ENCODE measurements around the gene MMP21.

The MMP21 gene, protein sequence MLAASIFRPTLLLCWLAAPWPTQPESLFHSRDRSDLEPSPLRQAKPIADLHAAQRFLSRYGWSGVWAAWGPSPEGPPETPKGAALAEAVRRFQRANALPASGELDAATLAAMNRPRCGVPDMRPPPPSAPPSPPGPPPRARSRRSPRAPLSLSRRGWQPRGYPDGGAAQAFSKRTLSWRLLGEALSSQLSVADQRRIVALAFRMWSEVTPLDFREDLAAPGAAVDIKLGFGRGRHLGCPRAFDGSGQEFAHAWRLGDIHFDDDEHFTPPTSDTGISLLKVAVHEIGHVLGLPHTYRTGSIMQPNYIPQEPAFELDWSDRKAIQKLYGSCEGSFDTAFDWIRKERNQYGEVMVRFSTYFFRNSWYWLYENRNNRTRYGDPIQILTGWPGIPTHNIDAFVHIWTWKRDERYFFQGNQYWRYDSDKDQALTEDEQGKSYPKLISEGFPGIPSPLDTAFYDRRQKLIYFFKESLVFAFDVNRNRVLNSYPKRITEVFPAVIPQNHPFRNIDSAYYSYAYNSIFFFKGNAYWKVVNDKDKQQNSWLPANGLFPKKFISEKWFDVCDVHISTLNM

DNA sequence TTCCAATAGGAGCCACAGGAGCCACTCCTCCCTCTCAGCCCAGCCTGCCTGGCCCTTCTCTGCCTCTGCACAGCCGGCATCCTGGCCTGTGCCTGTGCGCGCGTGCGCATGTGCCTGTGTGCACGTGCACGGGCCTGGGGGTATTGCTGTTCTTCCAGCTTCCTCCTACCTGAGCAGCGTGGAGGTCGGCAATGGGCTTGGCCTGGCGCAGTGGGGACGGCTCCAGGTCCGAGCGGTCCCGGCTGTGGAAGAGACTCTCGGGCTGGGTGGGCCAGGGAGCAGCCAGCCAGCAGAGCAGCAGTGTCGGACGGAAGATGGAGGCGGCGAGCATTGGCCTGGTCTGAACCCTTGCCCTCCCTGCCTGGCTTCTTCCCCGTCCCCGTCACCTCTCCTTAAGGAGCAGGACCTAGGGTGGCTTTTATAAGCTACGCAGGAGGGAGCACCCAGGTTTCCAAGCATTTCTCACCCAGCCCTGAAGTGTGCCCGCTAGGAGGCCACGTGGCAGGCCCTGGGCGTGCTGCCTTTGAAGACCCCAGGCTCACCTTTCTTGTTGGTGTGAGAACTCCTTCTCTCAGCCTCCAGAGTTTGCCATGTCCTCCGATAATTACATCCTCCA is at the start of gene MMP21:
TSS of gene MMP21 (minus strand) at position 331 of the 616 bp plus-strand sequence. CDS start at position 331, 0 bp downstream.
- TF ChIP-seq, protein P1, sequence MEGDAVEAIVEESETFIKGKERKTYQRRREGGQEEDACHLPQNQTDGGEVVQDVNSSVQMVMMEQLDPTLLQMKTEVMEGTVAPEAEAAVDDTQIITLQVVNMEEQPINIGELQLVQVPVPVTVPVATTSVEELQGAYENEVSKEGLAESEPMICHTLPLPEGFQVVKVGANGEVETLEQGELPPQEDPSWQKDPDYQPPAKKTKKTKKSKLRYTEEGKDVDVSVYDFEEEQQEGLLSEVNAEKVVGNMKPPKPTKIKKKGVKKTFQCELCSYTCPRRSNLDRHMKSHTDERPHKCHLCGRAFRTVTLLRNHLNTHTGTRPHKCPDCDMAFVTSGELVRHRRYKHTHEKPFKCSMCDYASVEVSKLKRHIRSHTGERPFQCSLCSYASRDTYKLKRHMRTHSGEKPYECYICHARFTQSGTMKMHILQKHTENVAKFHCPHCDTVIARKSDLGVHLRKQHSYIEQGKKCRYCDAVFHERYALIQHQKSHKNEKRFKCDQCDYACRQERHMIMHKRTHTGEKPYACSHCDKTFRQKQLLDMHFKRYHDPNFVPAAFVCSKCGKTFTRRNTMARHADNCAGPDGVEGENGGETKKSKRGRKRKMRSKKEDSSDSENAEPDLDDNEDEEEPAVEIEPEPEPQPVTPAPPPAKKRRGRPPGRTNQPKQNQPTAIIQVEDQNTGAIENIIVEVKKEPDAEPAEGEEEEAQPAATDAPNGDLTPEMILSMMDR (conservative IDR thresholded peaks at IDR 0.05) = no peak

DNA sequence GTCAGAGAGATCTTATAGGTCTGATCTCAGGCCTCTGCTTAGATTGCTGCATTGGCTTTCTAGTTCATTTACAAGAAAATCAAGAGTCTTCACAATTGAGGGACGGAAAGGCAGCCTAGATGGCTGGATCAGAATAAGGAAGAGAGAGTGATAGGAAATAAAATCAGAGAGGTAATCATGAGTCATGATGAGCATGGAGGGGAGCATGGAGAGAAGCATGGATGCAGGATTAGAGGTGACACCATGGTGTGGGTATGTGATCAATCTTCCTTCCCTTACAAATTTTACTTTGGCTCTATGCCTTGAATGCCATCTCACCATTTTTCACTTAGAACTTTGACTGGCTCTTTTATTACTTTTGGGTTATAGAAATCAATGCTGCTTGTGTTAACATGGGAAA is 49.1 kb upstream of the MMP21 start:
- TF ChIP-seq, protein P1 (conservative IDR thresholded peaks at IDR 0.05) = no peak
- no peak overlapping the region; the same call in 1 of the 2 replicates for H3K27ac ChIP-seq

More for the DNA sequence above, at the start of gene MMP21:
- H3K27ac ChIP-seq = no peak within 1 kb of the TSS

DNA sequence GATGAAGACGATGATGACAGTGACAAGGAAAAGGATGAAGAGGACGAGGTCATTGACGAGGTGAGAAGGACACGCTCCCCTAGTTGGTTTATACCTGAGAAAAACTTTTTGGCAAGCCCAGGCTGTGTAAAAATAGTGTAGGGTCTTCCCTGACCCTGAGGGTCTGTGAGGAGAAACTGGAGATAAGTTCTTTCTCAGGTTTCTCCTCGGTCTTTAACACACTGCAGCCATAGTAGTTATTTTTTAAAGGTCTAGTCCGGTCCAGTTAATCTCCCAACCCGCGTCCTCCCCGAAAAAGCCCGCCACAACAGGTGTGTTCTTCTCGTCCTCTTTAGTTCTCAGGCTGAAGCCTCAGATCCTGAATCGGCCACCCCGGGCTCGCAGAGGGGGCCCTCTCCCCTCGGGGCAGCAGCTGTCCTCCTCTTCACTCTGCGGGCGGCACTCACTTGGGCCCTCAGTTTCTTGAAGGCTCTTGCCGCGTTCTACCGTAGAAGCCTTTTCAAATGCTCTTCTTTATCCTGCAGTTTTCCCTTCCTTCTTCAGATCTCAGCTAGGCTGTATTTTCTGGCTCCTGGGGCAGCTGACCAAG is 48.1 kb upstream of the MMP21 start:
- TF ChIP-seq, protein P1 (conservative IDR thresholded peaks at IDR 0.05) = no peak
- H3K27ac ChIP-seq = peak overlapping the region; percentile 88

DNA sequence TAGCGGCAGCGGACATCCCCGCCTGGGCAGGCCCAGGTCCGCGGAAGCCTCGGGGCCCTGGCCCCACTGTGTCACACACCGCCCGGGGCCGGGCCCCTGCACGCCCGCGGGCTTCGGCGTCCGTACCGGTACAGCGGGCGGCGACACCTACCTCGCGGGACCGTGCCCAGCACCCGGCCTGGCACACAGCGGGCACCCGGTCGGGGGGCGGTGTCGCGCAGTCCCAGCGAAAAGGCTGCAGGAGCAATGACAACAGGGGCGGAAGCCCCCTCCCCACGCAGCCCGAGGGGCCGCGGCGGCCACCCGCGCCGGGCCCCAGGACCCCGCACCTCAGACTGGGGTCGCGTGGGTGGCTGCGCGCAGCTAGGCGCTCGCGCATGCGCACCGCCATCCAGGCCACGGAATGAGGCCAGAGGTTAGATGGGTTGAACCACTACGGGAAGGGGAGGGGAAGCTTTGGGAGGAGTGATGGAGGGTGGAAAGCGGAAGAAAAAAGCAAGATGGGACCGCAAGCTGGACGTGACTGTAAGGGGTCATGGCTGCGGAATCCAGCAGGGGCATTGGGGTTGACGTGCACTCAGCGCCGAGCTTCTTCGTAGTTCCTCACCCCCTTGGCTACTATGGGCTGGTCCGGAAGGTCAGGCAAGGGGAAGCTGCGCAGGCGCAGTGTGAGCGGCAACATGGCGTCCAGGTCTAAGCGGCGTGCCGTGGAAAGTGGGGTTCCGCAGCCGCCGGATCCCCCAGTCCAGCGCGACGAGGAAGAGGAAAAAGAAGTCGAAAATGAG is 47.4 kb upstream of the MMP21 start, which contains the start of the genes BCCIP and UROS:
TSS of gene BCCIP (plus strand) at position 669 of the 785 bp plus-strand sequence. CDS start at position 681, 12 bp downstream.
TSS of gene UROS (minus strand) at position 381 of the 785 bp plus-strand sequence. CDS start 6,759 bp downstream, outside the sequence.
- TF ChIP-seq, protein P1 (conservative IDR thresholded peaks at IDR 0.05) = no peak
- H3K27ac ChIP-seq = peak within 1 kb of the TSS; percentile 88

DNA sequence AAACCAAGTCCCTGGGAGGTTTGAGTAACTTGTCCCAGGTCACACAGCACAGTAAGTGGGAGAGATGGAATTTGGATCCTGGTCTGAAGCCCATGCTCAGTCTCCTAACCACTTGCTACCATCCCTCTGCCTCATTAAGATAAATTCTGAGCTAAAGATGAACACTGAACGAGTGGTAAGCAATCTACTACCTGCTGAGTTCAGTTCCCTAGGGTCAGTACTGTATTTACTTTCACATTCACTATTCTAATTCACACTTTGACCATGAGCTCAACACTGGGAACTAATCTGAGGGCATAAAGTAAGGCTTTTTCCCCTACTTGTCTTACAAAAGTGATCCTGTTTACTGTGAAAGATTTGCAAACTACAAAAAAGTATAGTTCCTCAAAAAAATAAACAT is 45.1 kb upstream of the MMP21 start:
- TF ChIP-seq, protein P1 (conservative IDR thresholded peaks at IDR 0.05) = no peak
- H3K27ac ChIP-seq = no peak overlapping the region

DNA sequence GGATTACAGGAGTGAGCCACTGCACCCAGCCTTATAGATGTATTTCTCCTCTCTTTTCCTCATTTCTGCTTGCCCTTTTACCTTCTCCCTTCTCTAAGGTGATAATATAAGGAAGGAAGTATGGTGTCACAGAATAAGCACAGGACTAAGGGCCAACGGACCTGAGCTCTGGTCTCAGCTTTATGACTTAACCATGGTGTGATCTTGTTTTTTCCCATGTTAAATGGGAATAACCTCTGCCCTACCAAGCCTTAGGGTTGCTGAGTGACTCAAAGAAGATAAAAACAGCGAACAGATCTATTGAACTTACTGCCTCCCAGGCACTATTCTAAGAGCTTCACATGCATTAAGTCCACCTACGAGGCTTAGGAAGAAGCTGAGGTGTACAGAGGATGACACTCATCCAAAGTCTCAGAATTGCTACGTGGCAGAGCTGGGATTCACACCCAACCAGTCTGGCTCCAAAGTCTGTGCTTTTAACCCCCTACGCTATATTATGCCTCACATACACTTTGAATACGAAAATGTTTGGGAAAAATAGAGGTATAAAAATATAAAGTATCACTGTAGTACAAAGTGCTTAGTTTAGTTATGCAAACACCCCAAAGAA is 41.8 kb upstream of the MMP21 start:
- TF ChIP-seq, protein P1 (conservative IDR thresholded peaks at IDR 0.05) = no peak
- H3K27ac ChIP-seq = no peak overlapping the region

Measured in VCaP (cell line).